Measurements from ENCODE around the gene CD177.

DNA sequence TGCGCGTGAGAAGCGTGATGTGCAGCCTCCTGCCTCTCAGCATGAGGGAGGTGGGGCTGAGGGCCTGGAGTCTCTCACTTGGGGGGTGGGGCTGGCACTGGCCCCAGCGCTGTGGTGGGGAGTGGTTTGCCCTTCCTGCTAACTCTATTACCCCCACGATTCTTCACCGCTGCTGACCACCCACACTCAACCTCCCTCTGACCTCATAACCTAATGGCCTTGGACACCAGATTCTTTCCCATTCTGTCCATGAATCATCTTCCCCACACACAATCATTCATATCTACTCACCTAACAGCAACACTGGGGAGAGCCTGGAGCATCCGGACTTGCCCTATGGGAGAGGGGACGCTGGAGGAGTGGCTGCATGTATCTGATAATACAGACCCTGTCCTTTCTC, 8.7 kb downstream of the CD177 start:
- no peak for TF ChIP-seq EP300 (IDR thresholded peaks at IDR 0.05)
- no peak for TF ChIP-seq POLR2AphosphoS5 (IDR thresholded peaks at IDR 0.05)
